Activated CD8-positive, alpha-beta memory T cell treated with anti-CD3 and anti-CD28 coated beads for 4 hours (primary cell): ENCODE measurements around the gene TRAF6.
"Not testable (repeated sequence)": the region's sequence is repeated elsewhere in the genome, so short reads cannot be mapped to it uniquely, and the experiment has no call there.

Source experiments
- DNase-seq, 2 donors: peaks; one replicate each; pipeline ENCODE4 v3.0.0-alpha.2; 2020; ENCODE audit warnings: low read depth in 2 of 2

The TRAF6 gene

GRCh38 chr11:36498721-36499120 lies 11.4 kb downstream of the TRAF6 start:
- no peak for DNase-seq

- DNase-seq = no peak
Measured at GRCh38 chr11:36493332-36493731, 16.7 kb downstream of the TRAF6 start.

- no peak for DNase-seq
Measured at GRCh38 chr11:36492724-36493304, 17.3 kb downstream of the TRAF6 start.

GRCh38 chr11:36490026-36490806 lies 19.9 kb downstream of the TRAF6 start:
- DNase-seq = no peak

DNA sequence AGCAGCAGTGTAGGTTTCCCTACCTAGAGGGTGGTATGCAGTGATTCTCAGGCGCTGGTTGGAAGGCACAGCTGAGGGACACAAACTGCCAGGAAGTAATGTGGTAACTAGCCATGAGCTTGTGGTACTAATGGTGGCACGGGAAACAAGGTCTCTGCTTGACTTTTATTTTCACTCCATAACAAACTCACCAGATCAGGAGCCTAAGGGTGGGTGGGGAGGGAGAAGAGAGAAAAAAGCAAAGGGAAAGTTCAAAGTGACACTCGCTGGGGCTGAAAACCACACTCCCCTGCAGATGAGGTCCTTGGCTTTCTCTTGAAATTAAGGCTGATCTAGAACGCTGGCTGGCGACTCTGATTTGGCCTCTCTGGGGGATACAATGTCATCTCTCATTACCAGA lies 22.0 kb downstream of the TRAF6 start:
- DNase-seq = no peak

DNA sequence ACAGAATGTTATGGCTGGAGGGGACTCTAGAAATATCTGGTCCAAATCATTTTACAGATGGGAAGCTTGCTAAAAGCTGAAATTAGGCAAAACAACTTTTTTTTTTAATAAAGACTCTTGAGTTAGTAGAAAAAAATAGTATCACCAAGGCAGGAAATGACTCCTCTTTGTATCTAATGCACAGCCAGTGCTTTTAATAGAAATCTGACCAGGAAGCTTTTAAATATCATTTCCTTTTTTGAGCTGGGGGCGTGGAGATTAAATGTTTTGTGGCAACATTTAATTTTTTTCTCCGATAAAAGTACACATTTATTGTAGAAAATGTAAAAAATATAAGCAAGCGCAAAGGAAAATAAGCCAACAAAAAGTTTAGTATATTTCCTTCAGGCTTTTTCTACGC lies 22.5 kb downstream of the TRAF6 start:
- DNase-seq = no peak

DNA sequence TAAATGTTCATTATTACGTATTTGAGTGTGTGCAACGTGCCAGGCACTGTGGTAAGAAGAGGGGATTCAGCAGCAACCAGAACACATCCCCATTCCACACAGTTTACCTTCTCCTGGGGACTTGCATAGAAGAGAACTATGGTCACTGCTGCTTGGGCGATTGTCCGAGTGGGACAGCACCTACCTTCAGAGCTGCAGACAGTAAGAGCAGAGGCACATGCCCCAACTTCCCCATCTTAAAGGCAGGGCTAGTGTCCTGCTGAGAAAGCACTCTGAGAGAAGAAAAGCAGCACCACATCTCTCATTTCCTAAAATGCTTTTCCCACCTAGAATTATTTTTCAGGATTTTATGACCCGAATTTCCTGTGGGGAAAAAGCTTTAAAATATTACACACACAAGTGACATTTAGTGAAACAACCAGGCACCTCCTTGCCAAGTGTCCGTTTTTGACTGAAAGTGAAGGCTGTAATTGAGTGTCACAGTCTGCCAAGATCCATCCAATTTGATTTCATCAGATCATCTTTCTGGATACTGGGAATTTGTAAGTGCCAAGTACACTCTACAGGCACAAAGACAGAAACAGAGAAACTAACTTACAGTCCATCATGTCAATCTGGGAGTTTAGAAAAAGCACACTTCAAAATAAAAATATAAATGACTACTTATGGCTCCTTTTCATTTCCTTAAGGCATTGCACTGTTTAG lies 24.6 kb downstream of the TRAF6 start:
- no peak for DNase-seq

GRCh38 chr11:36483042-36483441 lies 27.0 kb downstream of the TRAF6 start:
- DNase-seq = not testable (repeated sequence)

- no peak for DNase-seq
Measured at GRCh38 chr11:36480833-36481232, 29.2 kb downstream of the TRAF6 start.

DNA sequence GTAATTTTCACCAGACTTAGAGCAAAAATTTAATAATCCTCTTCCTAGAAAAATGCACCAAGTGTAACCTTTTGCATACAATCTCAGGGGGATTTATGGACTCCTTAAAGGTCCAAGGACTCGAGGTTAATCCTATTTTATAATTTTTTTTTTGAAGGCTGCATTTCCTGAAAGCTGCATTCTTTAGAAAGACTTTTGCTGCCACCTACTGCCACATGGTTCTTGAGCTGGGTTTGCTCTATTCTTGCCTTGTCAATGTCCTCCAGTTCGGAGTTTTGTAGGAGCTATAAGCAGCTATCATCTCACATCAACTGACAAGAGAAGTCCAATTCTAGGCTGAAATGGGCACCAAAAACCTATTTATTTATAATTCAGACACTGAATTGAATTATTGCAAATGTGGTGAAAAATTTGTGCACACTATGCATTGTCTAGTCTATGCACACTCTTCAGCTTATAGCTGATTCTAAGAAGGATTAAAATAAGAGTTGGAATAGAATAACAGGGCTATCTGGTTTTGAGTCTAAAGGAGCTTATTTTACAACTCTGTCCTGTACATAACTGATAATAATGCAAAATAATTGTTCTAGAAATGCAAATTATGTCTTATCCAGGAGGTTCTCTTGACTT lies 31.3 kb downstream of the TRAF6 start:
- DNase-seq = no peak

- DNase-seq = no peak
Measured at GRCh38 chr11:36475192-36475591, 34.9 kb downstream of the TRAF6 start.

DNA sequence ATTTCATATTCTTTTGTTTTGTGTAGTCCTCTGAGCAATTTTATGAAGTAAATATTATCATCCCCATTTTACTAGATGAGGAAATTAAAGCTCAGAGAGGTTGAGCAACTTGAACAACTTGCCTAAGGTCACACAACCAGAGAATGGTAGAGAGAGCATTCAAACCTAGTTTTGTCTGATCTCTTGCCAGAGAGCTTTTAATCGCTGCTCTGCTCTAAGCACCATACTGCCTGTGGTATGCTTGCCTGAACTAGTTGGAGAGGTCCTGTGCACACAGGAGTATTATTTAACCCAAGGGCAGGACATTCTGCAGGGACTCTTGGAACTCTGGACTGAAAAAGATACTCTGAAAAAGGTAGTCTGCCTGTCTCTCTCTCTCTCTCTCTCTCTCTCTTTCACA lies 38.5 kb downstream of the TRAF6 start:
- no peak for DNase-seq

- DNase-seq = no peak
Measured at GRCh38 chr11:36469881-36470802, 39.9 kb downstream of the TRAF6 start.

GRCh38 chr11:36469063-36469462 lies 41.0 kb downstream of the TRAF6 start:
- DNase-seq = no peak

DNA sequence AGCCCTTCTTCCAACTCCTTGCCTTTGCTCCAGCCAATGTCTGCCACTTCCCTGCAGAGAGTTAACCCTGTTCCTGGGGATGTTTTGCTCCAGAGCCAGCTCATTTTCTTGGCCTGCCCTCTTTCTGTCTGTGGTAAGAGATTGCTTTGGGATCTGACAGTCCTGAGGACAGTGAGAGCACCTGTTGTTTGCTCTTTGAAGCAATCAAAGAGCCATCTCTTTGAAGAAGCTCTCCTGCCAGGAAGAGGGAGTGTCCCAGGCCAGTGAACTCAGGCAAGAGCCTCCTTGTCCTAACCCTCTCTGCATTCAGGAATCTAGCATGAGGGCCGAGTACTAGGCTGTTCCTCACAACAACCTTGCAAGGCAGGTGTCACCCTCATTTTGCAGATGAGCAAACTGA lies 42.2 kb downstream of the TRAF6 start:
- no peak for DNase-seq

DNA sequence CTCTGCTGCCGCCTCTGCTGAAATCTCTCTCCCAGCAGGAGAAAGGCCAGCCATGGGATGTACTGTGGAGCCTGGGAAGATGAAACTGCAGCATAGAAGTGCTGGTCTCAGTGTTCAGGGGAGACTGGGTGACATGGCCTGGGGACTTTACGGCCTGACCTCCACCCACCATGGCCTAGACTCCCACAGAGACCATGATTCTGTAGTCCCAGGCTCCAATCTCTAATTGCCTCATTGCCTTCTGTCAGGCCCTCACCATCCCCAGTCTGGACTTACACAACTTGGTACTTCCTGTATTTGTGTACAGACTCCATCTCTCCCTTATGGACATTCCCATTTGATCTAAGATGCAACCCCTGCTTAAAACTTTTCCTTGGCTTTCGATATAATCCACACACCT lies 43.1 kb downstream of the TRAF6 start:
- no peak for DNase-seq

GRCh38 chr11:36465449-36466163 lies 44.5 kb downstream of the TRAF6 start:
- DNase-seq = no peak

DNA sequence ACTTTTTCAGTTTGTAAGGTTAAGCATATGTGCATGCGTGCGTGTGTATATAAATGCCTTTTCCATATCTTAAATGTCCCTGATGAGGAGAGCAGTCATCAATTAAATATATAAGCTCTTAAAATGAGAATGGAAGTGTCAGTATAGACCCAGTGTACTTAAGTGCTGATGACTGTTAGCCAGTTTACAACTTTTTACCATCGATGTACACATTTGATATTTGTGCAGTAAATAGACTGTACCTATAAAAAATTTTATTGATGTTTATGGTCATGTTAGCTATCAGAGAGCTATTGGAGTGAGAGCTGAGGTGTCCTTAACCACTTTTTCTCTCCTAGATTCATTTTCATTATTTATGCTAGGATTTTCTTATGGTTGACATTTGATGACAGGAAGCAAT lies 45.4 kb downstream of the TRAF6 start:
- DNase-seq = no peak

- DNase-seq = no peak
Measured at GRCh38 chr11:36463781-36464180, 46.3 kb downstream of the TRAF6 start.

- DNase-seq = no peak
Measured at GRCh38 chr11:36462321-36462720, 47.8 kb downstream of the TRAF6 start.

DNA sequence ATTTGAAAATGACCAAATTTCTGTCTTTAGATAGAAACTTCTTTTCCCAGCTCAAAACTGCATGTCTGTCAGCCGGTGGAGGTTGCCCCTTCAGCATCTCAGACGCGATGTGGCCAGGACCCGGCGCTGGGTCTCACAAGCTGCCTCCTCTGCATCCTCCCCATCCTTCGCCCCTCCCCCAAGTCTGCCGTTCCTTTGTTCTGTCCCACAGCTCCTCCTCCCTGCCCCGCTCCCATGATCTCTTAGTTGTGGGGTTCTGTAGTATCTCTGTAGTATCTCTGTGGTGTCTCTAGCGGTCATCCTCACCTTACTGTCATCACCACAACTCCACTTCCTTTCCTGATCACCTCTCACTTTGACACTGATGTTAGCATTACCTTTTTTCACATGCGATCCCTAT lies 49.9 kb downstream of the TRAF6 start:
- DNase-seq = no peak
